HL-60 (cell line): Measurements from ENCODE around the gene AFDN.

Source experiments
- CTCF ChIP-seq: IDR thresholded peaks from one replicate; pipeline ENCODE4 v1.5.1; 2011; ENCODE audit warnings: low read length, control low read depth, inconsistent platforms; ENCODE audit not compliant: insufficient read depth
- GABPA ChIP-seq: IDR thresholded peaks from 2 replicates; pipeline ENCODE4 v1.6.1; 2012; ENCODE audit warnings: low read depth
- POLR2AphosphoS5 ChIP-seq: IDR thresholded peaks from 2 replicates; pipeline ENCODE4 v1.6.1; 2012; ENCODE audit warnings: low read depth
- REST ChIP-seq: IDR thresholded peaks from 2 replicates; pipeline ENCODE4 v1.6.1; 2012; ENCODE audit warnings: low read depth; ENCODE audit not compliant: insufficient replicate concordance
- SPI1 ChIP-seq: IDR thresholded peaks from 2 replicates; pipeline ENCODE4 v1.6.1; 2012; ENCODE audit warnings: low read depth, mild to moderate bottlenecking, borderline replicate concordance

GRCh38 chr6:168020242-168020641 is 193.5 kb downstream of the AFDN start:
- no peak for TF ChIP-seq CTCF
- TF ChIP-seq POLR2AphosphoS5: no peak
- TF ChIP-seq REST: no peak
- TF ChIP-seq SPI1: no peak
- no peak for TF ChIP-seq GABPA
